Measurements from ENCODE around the gene NFU1. TPM values are rescaled to one million over a fixed set of nuclear protein-coding genes. Genes with fewer than 3 reads are reported as not detected.

Gene NFU1
- total and polyA plus RNA-seq, 9 of the 15 experiments (the other 6 are each of a cell fraction or from before 2014, with no cell fraction given): 33.3 to 61.8 (median 53.7) TPM

DNA sequence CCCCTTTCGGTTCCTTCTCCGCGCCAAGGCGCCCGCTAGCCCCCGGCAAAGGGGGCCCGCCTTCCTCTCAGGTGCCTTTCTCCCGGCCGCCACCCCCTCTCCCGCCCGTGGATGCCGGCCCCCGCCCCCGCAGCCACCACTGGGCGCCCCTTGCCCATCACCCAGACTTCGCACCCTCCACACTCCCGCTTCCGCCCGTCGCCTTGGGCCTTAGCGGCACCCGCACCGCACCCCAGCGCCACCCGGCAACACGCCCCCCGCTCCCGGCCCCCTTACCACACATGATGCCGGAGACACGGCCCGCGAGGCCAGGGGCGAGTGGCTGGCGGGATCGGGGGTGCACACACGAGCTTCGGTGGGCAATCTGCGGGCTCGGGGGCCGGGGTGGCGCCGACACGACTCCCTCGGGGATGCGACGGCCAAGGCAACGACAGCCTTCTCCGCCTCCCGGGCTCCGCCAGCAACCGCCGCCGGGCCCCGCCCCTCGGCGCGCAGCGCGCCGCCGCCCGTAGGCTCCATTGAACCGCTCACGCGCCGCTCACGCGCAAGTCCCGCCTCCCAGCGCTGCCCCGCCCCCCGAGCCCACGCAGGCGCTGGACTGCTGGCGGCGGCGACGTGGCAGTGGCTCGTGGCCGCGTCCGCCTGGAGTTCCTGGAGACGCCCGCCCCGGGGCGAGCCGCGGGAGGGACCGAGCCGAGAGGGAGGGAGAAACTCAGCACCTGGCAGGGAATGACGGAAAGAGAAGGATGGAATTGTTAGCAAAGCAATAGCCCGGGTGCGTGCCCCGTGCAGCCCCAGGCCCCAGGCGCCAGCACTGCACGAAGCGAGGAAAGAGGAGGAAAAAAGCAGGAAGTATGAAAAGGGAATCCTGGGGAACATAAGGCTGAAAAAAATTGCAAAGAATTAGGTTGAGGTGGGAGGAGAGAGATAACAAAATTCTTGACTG lies 50.2 kb downstream of the NFU1 start, which contains the start of gene GFPT1 (continued):
- TF ChIP-seq KLF13 (tag; IDR thresholded peaks at IDR 0.05; ENCODE audit: borderline replicate concordance, low read depth): 0 out of 2 replicates have a peak, but pooled peaks have one; percentile 42
- TF ChIP-seq MBD2 (IDR thresholded peaks at IDR 0.05; ENCODE audit: borderline replicate concordance, low read depth): 0 out of 2 replicates have a peak, but pooled peaks have one; percentile 70
- peak; percentile 57; the same call in 1 of the 2 replicates for TF ChIP-seq E2F3 (CRISPR knock-in tag; IDR thresholded peaks at IDR 0.05)
- peak; percentile 96 for TF ChIP-seq GTF2E2 (tag; IDR thresholded peaks at IDR 0.05)
- no peak for TF ChIP-seq MEF2D (tag; conservative IDR thresholded peaks at IDR 0.05; ENCODE audit: low read depth)
- peak; percentile 49; the same call in 1 of the 2 replicates for TF ChIP-seq HCFC1 (IDR thresholded peaks at IDR 0.05; ENCODE audit: low read depth, low read length)
- no peak for TF ChIP-seq GATA2 (CRISPR knock-in tag; IDR thresholded peaks at IDR 0.05)
- no peak for TF ChIP-seq ZKSCAN3 (CRISPR knock-in tag; IDR thresholded peaks at IDR 0.05)
- TF ChIP-seq, protein P1, sequence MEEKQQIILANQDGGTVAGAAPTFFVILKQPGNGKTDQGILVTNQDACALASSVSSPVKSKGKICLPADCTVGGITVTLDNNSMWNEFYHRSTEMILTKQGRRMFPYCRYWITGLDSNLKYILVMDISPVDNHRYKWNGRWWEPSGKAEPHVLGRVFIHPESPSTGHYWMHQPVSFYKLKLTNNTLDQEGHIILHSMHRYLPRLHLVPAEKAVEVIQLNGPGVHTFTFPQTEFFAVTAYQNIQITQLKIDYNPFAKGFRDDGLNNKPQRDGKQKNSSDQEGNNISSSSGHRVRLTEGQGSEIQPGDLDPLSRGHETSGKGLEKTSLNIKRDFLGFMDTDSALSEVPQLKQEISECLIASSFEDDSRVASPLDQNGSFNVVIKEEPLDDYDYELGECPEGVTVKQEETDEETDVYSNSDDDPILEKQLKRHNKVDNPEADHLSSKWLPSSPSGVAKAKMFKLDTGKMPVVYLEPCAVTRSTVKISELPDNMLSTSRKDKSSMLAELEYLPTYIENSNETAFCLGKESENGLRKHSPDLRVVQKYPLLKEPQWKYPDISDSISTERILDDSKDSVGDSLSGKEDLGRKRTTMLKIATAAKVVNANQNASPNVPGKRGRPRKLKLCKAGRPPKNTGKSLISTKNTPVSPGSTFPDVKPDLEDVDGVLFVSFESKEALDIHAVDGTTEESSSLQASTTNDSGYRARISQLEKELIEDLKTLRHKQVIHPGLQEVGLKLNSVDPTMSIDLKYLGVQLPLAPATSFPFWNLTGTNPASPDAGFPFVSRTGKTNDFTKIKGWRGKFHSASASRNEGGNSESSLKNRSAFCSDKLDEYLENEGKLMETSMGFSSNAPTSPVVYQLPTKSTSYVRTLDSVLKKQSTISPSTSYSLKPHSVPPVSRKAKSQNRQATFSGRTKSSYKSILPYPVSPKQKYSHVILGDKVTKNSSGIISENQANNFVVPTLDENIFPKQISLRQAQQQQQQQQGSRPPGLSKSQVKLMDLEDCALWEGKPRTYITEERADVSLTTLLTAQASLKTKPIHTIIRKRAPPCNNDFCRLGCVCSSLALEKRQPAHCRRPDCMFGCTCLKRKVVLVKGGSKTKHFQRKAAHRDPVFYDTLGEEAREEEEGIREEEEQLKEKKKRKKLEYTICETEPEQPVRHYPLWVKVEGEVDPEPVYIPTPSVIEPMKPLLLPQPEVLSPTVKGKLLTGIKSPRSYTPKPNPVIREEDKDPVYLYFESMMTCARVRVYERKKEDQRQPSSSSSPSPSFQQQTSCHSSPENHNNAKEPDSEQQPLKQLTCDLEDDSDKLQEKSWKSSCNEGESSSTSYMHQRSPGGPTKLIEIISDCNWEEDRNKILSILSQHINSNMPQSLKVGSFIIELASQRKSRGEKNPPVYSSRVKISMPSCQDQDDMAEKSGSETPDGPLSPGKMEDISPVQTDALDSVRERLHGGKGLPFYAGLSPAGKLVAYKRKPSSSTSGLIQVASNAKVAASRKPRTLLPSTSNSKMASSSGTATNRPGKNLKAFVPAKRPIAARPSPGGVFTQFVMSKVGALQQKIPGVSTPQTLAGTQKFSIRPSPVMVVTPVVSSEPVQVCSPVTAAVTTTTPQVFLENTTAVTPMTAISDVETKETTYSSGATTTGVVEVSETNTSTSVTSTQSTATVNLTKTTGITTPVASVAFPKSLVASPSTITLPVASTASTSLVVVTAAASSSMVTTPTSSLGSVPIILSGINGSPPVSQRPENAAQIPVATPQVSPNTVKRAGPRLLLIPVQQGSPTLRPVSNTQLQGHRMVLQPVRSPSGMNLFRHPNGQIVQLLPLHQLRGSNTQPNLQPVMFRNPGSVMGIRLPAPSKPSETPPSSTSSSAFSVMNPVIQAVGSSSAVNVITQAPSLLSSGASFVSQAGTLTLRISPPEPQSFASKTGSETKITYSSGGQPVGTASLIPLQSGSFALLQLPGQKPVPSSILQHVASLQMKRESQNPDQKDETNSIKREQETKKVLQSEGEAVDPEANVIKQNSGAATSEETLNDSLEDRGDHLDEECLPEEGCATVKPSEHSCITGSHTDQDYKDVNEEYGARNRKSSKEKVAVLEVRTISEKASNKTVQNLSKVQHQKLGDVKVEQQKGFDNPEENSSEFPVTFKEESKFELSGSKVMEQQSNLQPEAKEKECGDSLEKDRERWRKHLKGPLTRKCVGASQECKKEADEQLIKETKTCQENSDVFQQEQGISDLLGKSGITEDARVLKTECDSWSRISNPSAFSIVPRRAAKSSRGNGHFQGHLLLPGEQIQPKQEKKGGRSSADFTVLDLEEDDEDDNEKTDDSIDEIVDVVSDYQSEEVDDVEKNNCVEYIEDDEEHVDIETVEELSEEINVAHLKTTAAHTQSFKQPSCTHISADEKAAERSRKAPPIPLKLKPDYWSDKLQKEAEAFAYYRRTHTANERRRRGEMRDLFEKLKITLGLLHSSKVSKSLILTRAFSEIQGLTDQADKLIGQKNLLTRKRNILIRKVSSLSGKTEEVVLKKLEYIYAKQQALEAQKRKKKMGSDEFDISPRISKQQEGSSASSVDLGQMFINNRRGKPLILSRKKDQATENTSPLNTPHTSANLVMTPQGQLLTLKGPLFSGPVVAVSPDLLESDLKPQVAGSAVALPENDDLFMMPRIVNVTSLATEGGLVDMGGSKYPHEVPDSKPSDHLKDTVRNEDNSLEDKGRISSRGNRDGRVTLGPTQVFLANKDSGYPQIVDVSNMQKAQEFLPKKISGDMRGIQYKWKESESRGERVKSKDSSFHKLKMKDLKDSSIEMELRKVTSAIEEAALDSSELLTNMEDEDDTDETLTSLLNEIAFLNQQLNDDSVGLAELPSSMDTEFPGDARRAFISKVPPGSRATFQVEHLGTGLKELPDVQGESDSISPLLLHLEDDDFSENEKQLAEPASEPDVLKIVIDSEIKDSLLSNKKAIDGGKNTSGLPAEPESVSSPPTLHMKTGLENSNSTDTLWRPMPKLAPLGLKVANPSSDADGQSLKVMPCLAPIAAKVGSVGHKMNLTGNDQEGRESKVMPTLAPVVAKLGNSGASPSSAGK (IDR thresholded peaks at IDR 0.05): peak; percentile 73
- TF ChIP-seq ERF (CRISPR knock-in tag; IDR thresholded peaks at IDR 0.05): no peak; the same call in 1 of the 2 replicates
- TF ChIP-seq MAZ (CRISPR knock-in tag; conservative IDR thresholded peaks at IDR 0.05 in 1 of 2, IDR thresholded peaks at IDR 0.05 in 1 of 2): peak; percentile 65 to 86
- peak; percentile 63 for TF ChIP-seq RBM39 (optimal IDR thresholded peaks at IDR 0.05; ENCODE audit: low read depth, low read length)
- peak; percentile 93 for TF ChIP-seq CTBP1 (IDR thresholded peaks at IDR 0.05; ENCODE audit: borderline replicate concordance)
- no peak for TF ChIP-seq CREBBP (IDR thresholded peaks at IDR 0.05; ENCODE audit: low read depth, low read length)

Measured in K562 (cell line).